A549 treated with CpdA at 1 μM for 4 hours (cell line): ENCODE measurements around the gene PGM2L1. TPM values are rescaled to one million over a fixed set of nuclear protein-coding genes. Genes with fewer than 3 reads are reported as not detected.

ENCODE experiments used
- total RNA-seq: library from RNA; stranded (reverse); fragments of 200-300 nt; extraction: Qiagen RNA extraction; gene quantifications from 5 replicates; pipeline ENCODE4 v1.2.3, GENCODE V29; 2022; ENCODE audit warnings: low read depth

Gene PGM2L1
- total RNA-seq: 7.8 to 13.6 TPM (median 13.0 TPM) in 5 replicates

DNA sequence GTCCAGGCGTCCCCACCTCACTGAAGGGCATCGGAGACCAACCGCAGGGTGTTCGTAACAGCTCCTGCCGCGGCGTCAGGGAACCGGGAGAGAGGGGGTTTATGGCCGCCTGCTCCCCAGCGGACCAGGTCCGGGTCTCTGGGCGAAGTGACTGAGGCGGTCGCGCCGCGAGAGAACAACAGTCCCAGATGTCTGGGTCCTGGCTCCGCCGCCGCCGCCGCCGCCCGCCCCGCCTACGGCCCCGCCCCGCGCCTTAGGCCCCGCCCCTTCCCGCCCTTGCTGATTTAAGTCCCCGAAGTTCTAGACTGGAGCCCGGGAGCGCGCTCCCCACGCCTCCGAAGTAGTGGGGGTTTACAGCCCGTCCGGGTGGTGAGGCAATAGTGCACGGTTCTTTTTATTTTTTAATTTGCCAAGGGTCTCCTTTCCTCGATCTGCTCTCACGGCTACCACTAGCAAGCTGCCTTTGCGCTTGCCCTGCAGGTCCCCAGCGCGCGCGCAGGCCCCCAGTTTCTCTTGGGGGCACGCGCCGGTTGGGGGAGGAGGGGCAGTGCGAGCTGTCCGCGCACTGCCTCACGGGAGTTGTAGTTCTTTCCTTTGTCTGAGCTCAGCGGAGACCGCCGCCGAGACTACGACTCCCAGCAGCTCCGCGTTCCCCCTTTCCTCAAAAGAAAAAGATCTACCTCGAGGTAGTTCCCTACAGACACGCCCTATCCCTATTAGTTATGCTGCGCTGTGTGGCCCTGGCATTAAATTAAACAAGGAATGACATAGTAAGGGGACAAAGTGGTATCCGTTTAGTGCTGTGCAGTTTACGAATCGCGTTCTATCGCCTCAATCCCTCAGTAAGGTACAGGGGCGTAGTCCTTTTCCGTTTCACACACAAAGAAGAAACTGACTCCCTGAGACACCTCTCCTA lies at the start of gene PGM2L1:
TSS of gene PGM2L1 (minus strand) at position 190 of the 916 bp plus-strand sequence. CDS start 272 bp downstream, outside the sequence.

GRCh38 chr11:74311352-74311926 lies 86.8 kb downstream of the PGM2L1 start, which contains the start of gene P4HA3:
Gene P4HA3, minus strand, starts transcription at chr11:74311640. Its CDS starts 29 bp downstream, at chr11:74311611.

Other genes with a start within 250 kb of the PGM2L1 start
- 16.8 to 19.1 TPM (median 17.2 TPM) in 5 replicates for gene C2CD3, start 227.4 kb downstream of the PGM2L1 start, total RNA-seq
- 49.2 to 59.6 TPM (median 58.7 TPM) in 5 replicates for gene PPME1, start 227.1 kb downstream of the PGM2L1 start, total RNA-seq
- gene P4HA3, start 86.8 kb downstream of the PGM2L1 start, total RNA-seq: 29.6 to 51.0 TPM (median 40.7 TPM) in 5 replicates
- gene KCNE3, start 69.1 kb upstream of the PGM2L1 start, total RNA-seq: 0.05 to 0.07 TPM in 2 of 5 replicates, not detected in the others
- 1.3 to 3.6 TPM (median 2.6 TPM) in 5 replicates for gene LIPT2, start 95.3 kb upstream of the PGM2L1 start, total RNA-seq
- 15.4 to 21.2 TPM (median 17.3 TPM) in 5 replicates for gene POLD3, start 194.1 kb upstream of the PGM2L1 start, total RNA-seq